ENCODE data around the gene ARAP1. TPM values are rescaled to one million over a fixed set of nuclear protein-coding genes. Genes with fewer than 3 reads are reported as not detected.

The ARAP1 gene
- polyA plus RNA-seq, 1 donor = 61.4 TPM

GRCh38 chr11:72722050-72722748 lies 30.0 kb downstream of the ARAP1 start:
- peak; percentile 90 for DNase-seq

- DNase-seq = no peak
Measured at GRCh38 chr11:72721689-72722049, 30.5 kb downstream of the ARAP1 start.

GRCh38 chr11:72721276-72721675 lies 30.9 kb downstream of the ARAP1 start:
- DNase-seq = no peak

GRCh38 chr11:72720784-72721183 lies 31.4 kb downstream of the ARAP1 start:
- DNase-seq = no peak

- no peak for DNase-seq
Measured at GRCh38 chr11:72720047-72720446, 32.2 kb downstream of the ARAP1 start.

- DNase-seq = no peak
Measured at GRCh38 chr11:72719551-72719950, 32.7 kb downstream of the ARAP1 start.

GRCh38 chr11:72719144-72719543 lies 33.1 kb downstream of the ARAP1 start:
- DNase-seq = no peak

GRCh38 chr11:72718101-72718501 lies 34.1 kb downstream of the ARAP1 start:
- no peak for DNase-seq

GRCh38 chr11:72716788-72717435 lies 35.3 kb downstream of the ARAP1 start:
- DNase-seq = no peak

- peak; percentile 82 for DNase-seq
Measured at GRCh38 chr11:72716290-72716689, 35.9 kb downstream of the ARAP1 start.

GRCh38 chr11:72712841-72713240 lies 39.4 kb downstream of the ARAP1 start:
- DNase-seq = no peak

GRCh38 chr11:72712168-72712751 lies 39.9 kb downstream of the ARAP1 start:
- DNase-seq = peak; percentile 45

GRCh38 chr11:72711141-72711540 lies 41.1 kb downstream of the ARAP1 start:
- DNase-seq = no peak

- no peak for DNase-seq
Measured at GRCh38 chr11:72710278-72710677, 41.9 kb downstream of the ARAP1 start.

GRCh38 chr11:72709478-72710238 lies 42.5 kb downstream of the ARAP1 start:
- DNase-seq = no peak

GRCh38 chr11:72707032-72707431 lies 45.2 kb downstream of the ARAP1 start:
- no peak for DNase-seq

GRCh38 chr11:72706579-72706978 lies 45.6 kb downstream of the ARAP1 start:
- no peak for DNase-seq

- DNase-seq = no peak
Measured at GRCh38 chr11:72705442-72706365, 46.5 kb downstream of the ARAP1 start.

- no peak for DNase-seq
Measured at GRCh38 chr11:72704783-72705265, 47.4 kb downstream of the ARAP1 start.

GRCh38 chr11:72704028-72704782 lies 48.0 kb downstream of the ARAP1 start:
- no peak for DNase-seq

All from hindlimb muscle (tissue), 1 donor.